ENCODE data around the gene ASGR2.

GRCh38 chr17:7072406-7072805 lies 42.2 kb downstream of the ASGR2 start:
- TF ChIP-seq, protein P1, sequence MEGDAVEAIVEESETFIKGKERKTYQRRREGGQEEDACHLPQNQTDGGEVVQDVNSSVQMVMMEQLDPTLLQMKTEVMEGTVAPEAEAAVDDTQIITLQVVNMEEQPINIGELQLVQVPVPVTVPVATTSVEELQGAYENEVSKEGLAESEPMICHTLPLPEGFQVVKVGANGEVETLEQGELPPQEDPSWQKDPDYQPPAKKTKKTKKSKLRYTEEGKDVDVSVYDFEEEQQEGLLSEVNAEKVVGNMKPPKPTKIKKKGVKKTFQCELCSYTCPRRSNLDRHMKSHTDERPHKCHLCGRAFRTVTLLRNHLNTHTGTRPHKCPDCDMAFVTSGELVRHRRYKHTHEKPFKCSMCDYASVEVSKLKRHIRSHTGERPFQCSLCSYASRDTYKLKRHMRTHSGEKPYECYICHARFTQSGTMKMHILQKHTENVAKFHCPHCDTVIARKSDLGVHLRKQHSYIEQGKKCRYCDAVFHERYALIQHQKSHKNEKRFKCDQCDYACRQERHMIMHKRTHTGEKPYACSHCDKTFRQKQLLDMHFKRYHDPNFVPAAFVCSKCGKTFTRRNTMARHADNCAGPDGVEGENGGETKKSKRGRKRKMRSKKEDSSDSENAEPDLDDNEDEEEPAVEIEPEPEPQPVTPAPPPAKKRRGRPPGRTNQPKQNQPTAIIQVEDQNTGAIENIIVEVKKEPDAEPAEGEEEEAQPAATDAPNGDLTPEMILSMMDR (conservative IDR thresholded peaks at IDR 0.05 in 1 of 2, IDR thresholded peaks at IDR 0.05 in 1 of 2; ENCODE audit: low read depth in 1 of 2, low read length in 2 of 2): no peak
- no peak for TF ChIP-seq EZH2 (IDR thresholded peaks at IDR 0.05; ENCODE audit: low read length, missing control alignments)

All from fibroblast of lung (primary cell).